ENCODE results near the gene EME2.

The EME2 gene

GRCh38 chr16:1812732-1813163 is 40.1 kb downstream of the EME2 start (continued):
- TF ChIP-seq ZNF70 (CRISPR knock-in tag; IDR thresholded peaks at IDR 0.05) = no peak
- TF ChIP-seq ZFP3 (CRISPR knock-in tag; IDR thresholded peaks at IDR 0.05) = no peak
- no peak for TF ChIP-seq RARB (CRISPR knock-in tag; IDR thresholded peaks at IDR 0.05)
- TF ChIP-seq BACH2 (CRISPR knock-in tag; IDR thresholded peaks at IDR 0.05; ENCODE audit: borderline replicate concordance) = no peak
- no peak for TF ChIP-seq ZNF8 (CRISPR knock-in tag; IDR thresholded peaks at IDR 0.05)
- TF ChIP-seq ESRRG (CRISPR knock-in tag; IDR thresholded peaks at IDR 0.05) = no peak
- TF ChIP-seq ZC3H10 (CRISPR knock-in tag; IDR thresholded peaks at IDR 0.05) = no peak
- TF ChIP-seq ZFP30 (CRISPR knock-in tag; IDR thresholded peaks at IDR 0.05) = no peak
- no peak for TF ChIP-seq ARNTL (CRISPR knock-in tag; IDR thresholded peaks at IDR 0.05; ENCODE audit: borderline replicate concordance, low read depth)
- TF ChIP-seq, protein P1, sequence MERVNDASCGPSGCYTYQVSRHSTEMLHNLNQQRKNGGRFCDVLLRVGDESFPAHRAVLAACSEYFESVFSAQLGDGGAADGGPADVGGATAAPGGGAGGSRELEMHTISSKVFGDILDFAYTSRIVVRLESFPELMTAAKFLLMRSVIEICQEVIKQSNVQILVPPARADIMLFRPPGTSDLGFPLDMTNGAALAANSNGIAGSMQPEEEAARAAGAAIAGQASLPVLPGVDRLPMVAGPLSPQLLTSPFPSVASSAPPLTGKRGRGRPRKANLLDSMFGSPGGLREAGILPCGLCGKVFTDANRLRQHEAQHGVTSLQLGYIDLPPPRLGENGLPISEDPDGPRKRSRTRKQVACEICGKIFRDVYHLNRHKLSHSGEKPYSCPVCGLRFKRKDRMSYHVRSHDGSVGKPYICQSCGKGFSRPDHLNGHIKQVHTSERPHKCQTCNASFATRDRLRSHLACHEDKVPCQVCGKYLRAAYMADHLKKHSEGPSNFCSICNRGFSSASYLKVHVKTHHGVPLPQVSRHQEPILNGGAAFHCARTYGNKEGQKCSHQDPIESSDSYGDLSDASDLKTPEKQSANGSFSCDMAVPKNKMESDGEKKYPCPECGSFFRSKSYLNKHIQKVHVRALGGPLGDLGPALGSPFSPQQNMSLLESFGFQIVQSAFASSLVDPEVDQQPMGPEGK (CRISPR knock-in tag; IDR thresholded peaks at IDR 0.05; ENCODE audit: borderline replicate concordance) = no peak
- TF ChIP-seq TCF4 (CRISPR knock-in tag; IDR thresholded peaks at IDR 0.05; ENCODE audit: borderline replicate concordance) = no peak
- TF ChIP-seq TOX (CRISPR knock-in tag; IDR thresholded peaks at IDR 0.05; ENCODE audit: borderline replicate concordance) = no peak
- no peak for TF ChIP-seq ZNF565 (CRISPR knock-in tag; conservative IDR thresholded peaks at IDR 0.05; ENCODE audit: low read depth)
- TF ChIP-seq CSDC2 (CRISPR knock-in tag; IDR thresholded peaks at IDR 0.05) = no peak

DNA sequence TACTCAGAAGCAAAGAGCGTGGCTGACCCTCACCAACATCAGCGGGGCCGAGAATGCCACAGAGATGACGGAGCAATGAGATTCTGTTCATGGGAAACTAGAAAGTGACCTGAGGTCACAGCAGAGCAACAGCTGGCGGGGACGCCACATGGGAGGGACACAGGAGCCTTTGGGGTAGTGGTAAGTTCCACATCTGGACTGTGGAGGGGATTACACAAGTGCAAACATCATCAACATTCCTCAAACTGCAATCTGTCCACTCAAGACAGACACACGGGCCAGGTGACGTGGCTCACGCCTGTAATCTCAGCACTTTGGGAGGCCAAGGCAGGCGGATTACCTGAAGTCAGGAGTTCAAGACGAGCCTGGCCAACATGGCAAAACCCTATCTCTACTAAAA is 42.9 kb downstream of the EME2 start:
- no peak for TF ChIP-seq ZC3H10 (CRISPR knock-in tag; IDR thresholded peaks at IDR 0.05)
- no peak for TF ChIP-seq TCF4 (CRISPR knock-in tag; IDR thresholded peaks at IDR 0.05; ENCODE audit: borderline replicate concordance)
- TF ChIP-seq ZFP30 (CRISPR knock-in tag; IDR thresholded peaks at IDR 0.05) = no peak
- ATAC-seq = no peak

- TF ChIP-seq ZNF70 (CRISPR knock-in tag; IDR thresholded peaks at IDR 0.05) (no peak), CSRNP3 (CRISPR knock-in tag; IDR thresholded peaks at IDR 0.05) (no peak), TCF4 (CRISPR knock-in tag; IDR thresholded peaks at IDR 0.05; ENCODE audit: borderline replicate concordance) (no peak)
- no peak; the same call in 2 of the 3 replicates for ATAC-seq
Observed at GRCh38 chr16:1816396-1817275, 44.0 kb downstream of the EME2 start.

- ATAC-seq = no peak
- TF ChIP-seq ZFP30 (CRISPR knock-in tag; IDR thresholded peaks at IDR 0.05) (no peak), ZFP3 (CRISPR knock-in tag; IDR thresholded peaks at IDR 0.05) (no peak), TCF4 (CRISPR knock-in tag; IDR thresholded peaks at IDR 0.05; ENCODE audit: borderline replicate concordance) (no peak), ARNTL (CRISPR knock-in tag; IDR thresholded peaks at IDR 0.05; ENCODE audit: borderline replicate concordance, low read depth) (no peak), CSDC2 (CRISPR knock-in tag; IDR thresholded peaks at IDR 0.05) (no peak), OSR1 (CRISPR knock-in tag; IDR thresholded peaks at IDR 0.05) (no peak), ISL1 (CRISPR knock-in tag; IDR thresholded peaks at IDR 0.05) (no peak), RARB (CRISPR knock-in tag; IDR thresholded peaks at IDR 0.05) (no peak), POU6F1 (CRISPR knock-in tag; IDR thresholded peaks at IDR 0.05; ENCODE audit: borderline replicate concordance, low read depth) (no peak), BACH2 (CRISPR knock-in tag; IDR thresholded peaks at IDR 0.05; ENCODE audit: borderline replicate concordance) (no peak), ZNF70 (CRISPR knock-in tag; IDR thresholded peaks at IDR 0.05) (no peak), ZNF8 (CRISPR knock-in tag; IDR thresholded peaks at IDR 0.05) (no peak), ZC3H10 (CRISPR knock-in tag; IDR thresholded peaks at IDR 0.05) (no peak), TOX (CRISPR knock-in tag; IDR thresholded peaks at IDR 0.05; ENCODE audit: borderline replicate concordance) (no peak), ESRRG (CRISPR knock-in tag; IDR thresholded peaks at IDR 0.05) (no peak), SNAI2 (CRISPR knock-in tag; IDR thresholded peaks at IDR 0.05) (no peak), CSRNP3 (CRISPR knock-in tag; IDR thresholded peaks at IDR 0.05) (no peak)
- TF ChIP-seq, protein P1 (CRISPR knock-in tag; IDR thresholded peaks at IDR 0.05; ENCODE audit: borderline replicate concordance) = no peak
- TF ChIP-seq, protein P2, sequence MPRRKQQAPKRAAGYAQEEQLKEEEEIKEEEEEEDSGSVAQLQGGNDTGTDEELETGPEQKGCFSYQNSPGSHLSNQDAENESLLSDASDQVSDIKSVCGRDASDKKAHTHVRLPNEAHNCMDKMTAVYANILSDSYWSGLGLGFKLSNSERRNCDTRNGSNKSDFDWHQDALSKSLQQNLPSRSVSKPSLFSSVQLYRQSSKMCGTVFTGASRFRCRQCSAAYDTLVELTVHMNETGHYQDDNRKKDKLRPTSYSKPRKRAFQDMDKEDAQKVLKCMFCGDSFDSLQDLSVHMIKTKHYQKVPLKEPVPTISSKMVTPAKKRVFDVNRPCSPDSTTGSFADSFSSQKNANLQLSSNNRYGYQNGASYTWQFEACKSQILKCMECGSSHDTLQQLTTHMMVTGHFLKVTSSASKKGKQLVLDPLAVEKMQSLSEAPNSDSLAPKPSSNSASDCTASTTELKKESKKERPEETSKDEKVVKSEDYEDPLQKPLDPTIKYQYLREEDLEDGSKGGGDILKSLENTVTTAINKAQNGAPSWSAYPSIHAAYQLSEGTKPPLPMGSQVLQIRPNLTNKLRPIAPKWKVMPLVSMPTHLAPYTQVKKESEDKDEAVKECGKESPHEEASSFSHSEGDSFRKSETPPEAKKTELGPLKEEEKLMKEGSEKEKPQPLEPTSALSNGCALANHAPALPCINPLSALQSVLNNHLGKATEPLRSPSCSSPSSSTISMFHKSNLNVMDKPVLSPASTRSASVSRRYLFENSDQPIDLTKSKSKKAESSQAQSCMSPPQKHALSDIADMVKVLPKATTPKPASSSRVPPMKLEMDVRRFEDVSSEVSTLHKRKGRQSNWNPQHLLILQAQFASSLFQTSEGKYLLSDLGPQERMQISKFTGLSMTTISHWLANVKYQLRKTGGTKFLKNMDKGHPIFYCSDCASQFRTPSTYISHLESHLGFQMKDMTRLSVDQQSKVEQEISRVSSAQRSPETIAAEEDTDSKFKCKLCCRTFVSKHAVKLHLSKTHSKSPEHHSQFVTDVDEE (CRISPR knock-in tag; IDR thresholded peaks at IDR 0.05) = no peak
Observed at GRCh38 chr16:1817276-1817589, 44.6 kb downstream of the EME2 start.

Data from SK-N-SH treated with all-trans-retinoic acid at 6 μM for 48 hours (cell line).